ENCODE measurements around the gene GPR37L1.
"Not testable (repeated sequence)": the region's sequence is repeated elsewhere in the genome, so short reads cannot be mapped to it uniquely, and the experiment has no call there.

Gene GPR37L1

GRCh38 chr1:202107801-202108731 is 14.7 kb upstream of the GPR37L1 start:
- Histone ChIP-seq H3K9me3 (ENCODE audit: control insufficient read depth in 2 of 2, low read length in 2 of 2) (no peaks in the 10 kb centered on the region), H3K27me3 (ENCODE audit: control insufficient read depth in 1 of 2, insufficient read depth in 2 of 2, low read length in 2 of 2) (no peaks in the 10 kb centered on the region), H3K36me3 (ENCODE audit: control insufficient read depth in 2 of 2, insufficient read depth in 2 of 2, low read length in 2 of 2) (no peaks in the 10 kb centered on the region), H3K27ac (ENCODE audit: low read length) (no peak overlapping the region), H3K4me1 (ENCODE audit: control insufficient read depth, insufficient read depth, low read length) (peaks cover 4% of the 10 kb centered on the region), H3K9ac (ENCODE audit: low read length in 2 of 2) (no peak overlapping the region), H3K4me3 (ENCODE audit: low read length in 2 of 2) (no peak overlapping the region)

DNA sequence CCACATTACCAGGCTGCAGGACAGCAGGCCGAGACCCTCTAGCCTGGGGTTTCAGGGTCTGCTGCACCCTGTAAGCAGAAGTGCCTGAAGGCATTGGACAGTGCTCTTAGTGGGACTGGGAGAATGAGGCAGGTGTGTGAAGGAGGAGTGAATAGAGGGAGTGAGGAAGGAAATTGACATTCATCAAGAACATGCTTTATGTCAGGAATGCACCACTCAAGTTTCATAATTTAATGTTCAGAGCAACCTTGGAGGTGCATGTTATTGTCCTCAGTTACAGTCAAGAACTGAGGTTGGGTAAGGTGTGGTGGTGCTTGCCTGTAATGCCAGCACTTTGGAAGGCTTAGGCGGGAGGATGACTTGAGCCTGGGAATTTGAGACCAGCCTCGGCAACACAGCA is 11.7 kb upstream of the GPR37L1 start:
- H3K4me3 ChIP-seq (ENCODE audit: low read length in 2 of 2), result no peak overlapping the region
- H3K9ac ChIP-seq (ENCODE audit: low read length in 2 of 2), result no peak overlapping the region
- H3K36me3 ChIP-seq (ENCODE audit: control insufficient read depth in 2 of 2, insufficient read depth in 2 of 2, low read length in 2 of 2), result no peaks in the 10 kb centered on the region
- no peaks in the 10 kb centered on the region for H3K9me3 ChIP-seq (ENCODE audit: control insufficient read depth in 2 of 2, low read length in 2 of 2)
- H3K27ac ChIP-seq (ENCODE audit: low read length), result no peak overlapping the region
- H3K27me3 ChIP-seq (ENCODE audit: control insufficient read depth in 1 of 2, insufficient read depth in 2 of 2, low read length in 2 of 2), result no peaks in the 10 kb centered on the region
- peaks cover 15% of the 10 kb centered on the region for H3K4me1 ChIP-seq (ENCODE audit: control insufficient read depth, insufficient read depth, low read length)

DNA sequence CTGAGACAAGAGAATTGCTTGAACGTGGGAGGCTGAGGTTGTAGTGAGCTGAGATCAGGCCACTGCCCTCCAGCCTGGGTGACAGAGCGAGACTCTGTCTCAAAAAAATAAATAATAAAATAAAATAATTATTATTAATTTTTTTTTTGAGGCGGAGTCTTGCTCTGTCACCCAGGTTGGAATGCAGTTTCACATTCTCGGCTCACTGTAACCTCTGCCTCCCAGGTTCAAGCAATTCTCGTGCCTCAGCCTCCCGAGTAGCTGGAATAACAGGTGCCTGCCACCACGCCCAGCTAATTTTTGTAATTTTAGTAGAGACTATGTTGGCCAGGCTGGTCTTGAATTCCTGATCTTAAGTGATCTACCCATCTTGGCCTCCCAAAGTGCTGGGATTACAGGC is 11.1 kb upstream of the GPR37L1 start:
- not testable (repeated sequence) for H3K4me3 ChIP-seq (ENCODE audit: low read length in 2 of 2); H3K27ac ChIP-seq (ENCODE audit: low read length); H3K9ac ChIP-seq (ENCODE audit: low read length in 2 of 2); H3K27me3 ChIP-seq (ENCODE audit: control insufficient read depth in 1 of 2, insufficient read depth in 2 of 2, low read length in 2 of 2); H3K9me3 ChIP-seq (ENCODE audit: control insufficient read depth in 2 of 2, low read length in 2 of 2); H3K36me3 ChIP-seq (ENCODE audit: control insufficient read depth in 2 of 2, insufficient read depth in 2 of 2, low read length in 2 of 2)
- H3K4me1 ChIP-seq (ENCODE audit: control insufficient read depth, insufficient read depth, low read length), result peaks cover 15% of the 10 kb centered on the region

DNA sequence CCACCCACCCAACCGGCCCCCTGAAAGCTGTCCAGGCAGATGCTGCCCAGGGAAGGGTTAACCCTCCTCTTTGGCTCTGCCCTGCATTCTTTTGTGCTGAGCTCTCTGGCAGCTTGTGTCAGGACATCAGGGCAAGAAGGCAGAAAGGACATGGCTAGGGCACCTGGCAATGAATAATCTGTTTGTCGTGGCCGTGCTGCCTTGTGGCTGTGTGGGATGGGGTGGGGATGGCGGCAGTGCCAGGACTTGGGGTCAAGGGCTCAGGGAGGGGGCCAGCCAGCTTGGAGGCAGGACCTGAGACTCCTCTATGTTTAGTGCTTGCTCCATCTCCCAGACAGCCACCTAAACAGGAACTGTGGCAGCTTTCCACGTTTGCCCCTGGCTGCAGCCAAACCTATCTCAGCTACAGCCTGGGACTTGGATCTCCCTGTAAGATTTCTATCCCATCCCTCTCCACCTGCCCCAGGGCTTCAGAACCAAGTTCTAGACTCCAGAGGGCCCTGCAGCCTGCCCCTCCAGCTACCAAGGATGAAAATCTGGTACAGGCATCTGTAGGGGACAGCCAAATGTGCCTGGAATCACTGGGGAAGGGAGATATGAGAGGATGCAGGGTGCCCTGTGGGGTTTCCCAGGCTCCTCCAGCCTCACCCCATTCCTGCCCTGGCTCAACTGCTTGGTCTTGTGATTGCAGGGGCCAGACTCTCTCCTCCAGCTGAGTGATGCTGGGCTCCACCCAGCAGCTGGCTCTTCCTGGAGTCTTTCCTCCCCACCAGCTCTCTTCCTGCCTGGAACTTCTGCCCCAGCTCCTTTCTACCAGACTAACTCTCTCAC is 9.6 kb upstream of the GPR37L1 start:
- Histone ChIP-seq H3K27me3 (ENCODE audit: control insufficient read depth in 1 of 2, insufficient read depth in 2 of 2, low read length in 2 of 2) (no peaks in the 10 kb centered on the region), H3K27ac (ENCODE audit: low read length) (no peak overlapping the region), H3K4me3 (ENCODE audit: low read length in 2 of 2) (peak overlapping the region; percentile 15 to 31), H3K9me3 (ENCODE audit: control insufficient read depth in 2 of 2, low read length in 2 of 2) (no peaks in the 10 kb centered on the region), H3K4me1 (ENCODE audit: control insufficient read depth, insufficient read depth, low read length) (peaks cover 15% of the 10 kb centered on the region), H3K9ac (ENCODE audit: low read length in 2 of 2) (no peak overlapping the region), H3K36me3 (ENCODE audit: control insufficient read depth in 2 of 2, insufficient read depth in 2 of 2, low read length in 2 of 2) (no peaks in the 10 kb centered on the region)

- Histone ChIP-seq H3K27ac (ENCODE audit: low read length) (no peak overlapping the region), H3K9ac (ENCODE audit: low read length in 2 of 2) (no peak overlapping the region), H3K4me1 (ENCODE audit: control insufficient read depth, insufficient read depth, low read length) (peaks cover 15% of the 10 kb centered on the region)
Measured at GRCh38 chr1:202113690-202114300, 8.9 kb upstream of the GPR37L1 start.

GRCh38 chr1:202116287-202116686 is 6.4 kb upstream of the GPR37L1 start:
- no peaks in the 10 kb centered on the region for H3K36me3 ChIP-seq (ENCODE audit: control insufficient read depth in 2 of 2, insufficient read depth in 2 of 2, low read length in 2 of 2)
- no peak overlapping the region for H3K9ac ChIP-seq (ENCODE audit: low read length in 2 of 2)
- H3K9me3 ChIP-seq (ENCODE audit: control insufficient read depth in 2 of 2, low read length in 2 of 2), result no peaks in the 10 kb centered on the region
- no peaks in the 10 kb centered on the region for H3K27me3 ChIP-seq (ENCODE audit: control insufficient read depth in 1 of 2, insufficient read depth in 2 of 2, low read length in 2 of 2)
- H3K4me1 ChIP-seq (ENCODE audit: control insufficient read depth, insufficient read depth, low read length), result peaks cover 15% of the 10 kb centered on the region
- H3K27ac ChIP-seq (ENCODE audit: low read length), result no peak overlapping the region
- no peak overlapping the region for H3K4me3 ChIP-seq (ENCODE audit: low read length in 2 of 2)

More at GRCh38 chr1:202113690-202114300, 8.9 kb upstream of the GPR37L1 start:
- Histone ChIP-seq H3K9me3 (ENCODE audit: control insufficient read depth in 2 of 2, low read length in 2 of 2) (no peaks in the 10 kb centered on the region), H3K4me3 (ENCODE audit: low read length in 2 of 2) (no peak overlapping the region), H3K36me3 (ENCODE audit: control insufficient read depth in 2 of 2, insufficient read depth in 2 of 2, low read length in 2 of 2) (no peaks in the 10 kb centered on the region), H3K27me3 (ENCODE audit: control insufficient read depth in 1 of 2, insufficient read depth in 2 of 2, low read length in 2 of 2) (no peaks in the 10 kb centered on the region)

- no peaks in the 10 kb centered on the region for H3K27me3 ChIP-seq (ENCODE audit: control insufficient read depth in 1 of 2, insufficient read depth in 2 of 2, low read length in 2 of 2)
- H3K4me3 ChIP-seq (ENCODE audit: low read length in 2 of 2), result no peak overlapping the region
- H3K36me3 ChIP-seq (ENCODE audit: control insufficient read depth in 2 of 2, insufficient read depth in 2 of 2, low read length in 2 of 2), result no peaks in the 10 kb centered on the region
- no peak overlapping the region for H3K9ac ChIP-seq (ENCODE audit: low read length in 2 of 2)
- no peak overlapping the region for H3K27ac ChIP-seq (ENCODE audit: low read length)
- H3K9me3 ChIP-seq (ENCODE audit: control insufficient read depth in 2 of 2, low read length in 2 of 2), result no peaks in the 10 kb centered on the region
- H3K4me1 ChIP-seq (ENCODE audit: control insufficient read depth, insufficient read depth, low read length), result peaks cover 15% of the 10 kb centered on the region
Measured at GRCh38 chr1:202117898-202118371, 4.8 kb upstream of the GPR37L1 start.

GRCh38 chr1:202121006-202121405 is 1.7 kb upstream of the GPR37L1 start:
- Histone ChIP-seq H3K27ac (ENCODE audit: low read length) (no peak overlapping the region), H3K4me1 (ENCODE audit: control insufficient read depth, insufficient read depth, low read length) (peaks cover 2% of the 10 kb centered on the region), H3K4me3 (ENCODE audit: low read length in 2 of 2) (no peak overlapping the region), H3K36me3 (ENCODE audit: control insufficient read depth in 2 of 2, insufficient read depth in 2 of 2, low read length in 2 of 2) (no peaks in the 10 kb centered on the region), H3K9ac (ENCODE audit: low read length in 2 of 2) (no peak overlapping the region), H3K9me3 (ENCODE audit: control insufficient read depth in 2 of 2, low read length in 2 of 2) (no peaks in the 10 kb centered on the region), H3K27me3 (ENCODE audit: control insufficient read depth in 1 of 2, insufficient read depth in 2 of 2, low read length in 2 of 2) (no peaks in the 10 kb centered on the region)

DNA sequence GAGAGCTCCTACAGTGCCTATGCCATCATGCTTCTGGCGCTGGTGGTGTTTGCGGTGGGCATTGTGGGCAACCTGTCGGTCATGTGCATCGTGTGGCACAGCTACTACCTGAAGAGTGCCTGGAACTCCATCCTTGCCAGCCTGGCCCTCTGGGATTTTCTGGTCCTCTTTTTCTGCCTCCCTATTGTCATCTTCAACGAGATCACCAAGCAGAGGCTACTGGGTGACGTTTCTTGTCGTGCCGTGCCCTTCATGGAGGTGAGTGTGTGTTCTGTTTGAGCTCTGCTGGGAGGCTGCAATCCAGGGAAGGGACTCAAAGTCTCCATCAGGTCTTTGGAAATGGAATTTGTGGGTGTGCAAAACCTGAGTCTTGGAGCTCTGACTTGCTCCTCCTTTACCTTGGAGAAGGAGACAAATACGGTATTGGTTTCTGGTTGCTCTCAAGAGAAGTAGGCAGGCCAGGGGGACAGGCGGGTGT is 658 bp downstream of the GPR37L1 start:
- Histone ChIP-seq H3K27me3 (ENCODE audit: control insufficient read depth in 1 of 2, insufficient read depth in 2 of 2, low read length in 2 of 2) (no peaks in the 10 kb centered on the region), H3K9me3 (ENCODE audit: control insufficient read depth in 2 of 2, low read length in 2 of 2) (no peaks in the 10 kb centered on the region), H3K9ac (ENCODE audit: low read length in 2 of 2) (no peak overlapping the region), H3K4me1 (ENCODE audit: control insufficient read depth, insufficient read depth, low read length) (peaks cover 5% of the 10 kb centered on the region), H3K36me3 (ENCODE audit: control insufficient read depth in 2 of 2, insufficient read depth in 2 of 2, low read length in 2 of 2) (no peaks in the 10 kb centered on the region), H3K27ac (ENCODE audit: low read length) (no peak overlapping the region), H3K4me3 (ENCODE audit: low read length in 2 of 2) (no peak overlapping the region)

DNA sequence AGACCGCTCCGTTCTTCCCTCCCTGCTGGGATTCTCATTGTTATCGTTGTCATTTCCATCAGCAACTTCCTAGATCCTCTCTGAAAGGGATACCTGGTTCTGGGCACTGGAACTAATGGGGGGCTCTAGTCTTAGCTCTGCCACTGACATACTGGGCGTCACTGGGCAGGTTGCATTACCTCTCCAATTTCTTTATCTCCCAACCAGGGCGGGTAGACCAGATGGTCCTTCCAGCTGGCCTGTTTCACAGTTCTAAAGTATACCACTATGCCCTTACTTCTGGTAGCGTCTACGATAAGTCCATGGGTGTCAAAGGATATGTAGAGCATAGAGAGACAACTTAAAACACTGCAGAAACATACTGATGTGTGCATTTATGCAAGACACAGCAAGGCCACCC is 1.4 kb downstream of the GPR37L1 start:
- Histone ChIP-seq H3K4me3 (ENCODE audit: low read length in 2 of 2) (no peak overlapping the region), H3K9ac (ENCODE audit: low read length in 2 of 2) (no peak overlapping the region), H3K27ac (ENCODE audit: low read length) (no peak overlapping the region), H3K9me3 (ENCODE audit: control insufficient read depth in 2 of 2, low read length in 2 of 2) (no peaks in the 10 kb centered on the region), H3K36me3 (ENCODE audit: control insufficient read depth in 2 of 2, insufficient read depth in 2 of 2, low read length in 2 of 2) (no peaks in the 10 kb centered on the region), H3K4me1 (ENCODE audit: control insufficient read depth, insufficient read depth, low read length) (peaks cover 5% of the 10 kb centered on the region), H3K27me3 (ENCODE audit: control insufficient read depth in 1 of 2, insufficient read depth in 2 of 2, low read length in 2 of 2) (no peaks in the 10 kb centered on the region)
